Measurements from ENCODE around the gene UBE2H. TPM values are rescaled to one million over a fixed set of nuclear protein-coding genes. Genes with fewer than 3 reads are reported as not detected.
"Not testable (repeated sequence)": the region's sequence is repeated elsewhere in the genome, so short reads cannot be mapped to it uniquely, and the experiment has no call there.

Gene UBE2H
- total RNA-seq, 1 donor from 2014 or later = 121 TPM

DNA sequence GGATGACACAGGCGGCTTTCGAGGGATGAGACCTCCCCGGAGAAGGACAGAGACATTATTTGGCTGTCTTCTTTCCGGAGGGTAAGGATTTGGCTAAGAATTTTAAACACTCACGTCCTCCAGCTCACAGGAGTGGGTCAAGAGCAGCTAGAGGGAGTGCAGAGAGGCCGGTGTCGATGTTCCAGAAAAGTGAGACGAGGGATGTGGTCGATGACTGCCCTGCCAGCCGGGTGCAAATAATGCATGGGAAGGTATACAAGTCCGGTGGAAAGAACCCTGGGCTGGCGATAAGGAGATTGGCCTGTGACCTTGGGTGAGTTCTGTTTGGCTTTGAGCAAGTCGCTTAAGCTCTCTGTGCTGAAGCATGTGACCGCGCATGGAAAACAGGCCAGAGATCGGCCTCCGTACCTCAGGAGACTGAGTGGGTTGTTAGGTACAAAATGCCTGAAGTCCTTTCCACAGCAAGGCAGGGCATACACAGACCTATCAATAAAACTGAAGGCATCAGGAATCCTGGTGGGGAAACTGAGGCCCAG is 149.1 kb downstream of the UBE2H start:
- ATAC-seq = no peak
- intact Hi-C loops (cut with micrococcal nuclease) = no loop called here

GRCh38 chr7:129801882-129802281 is 150.9 kb downstream of the UBE2H start:
- intact Hi-C loops (cut with micrococcal nuclease) = no loop called here
- DNase-seq = no peak
- no peak for ATAC-seq

More for the DNA sequence above, 149.1 kb downstream of the UBE2H start:
- DNase-seq = no peak

DNA sequence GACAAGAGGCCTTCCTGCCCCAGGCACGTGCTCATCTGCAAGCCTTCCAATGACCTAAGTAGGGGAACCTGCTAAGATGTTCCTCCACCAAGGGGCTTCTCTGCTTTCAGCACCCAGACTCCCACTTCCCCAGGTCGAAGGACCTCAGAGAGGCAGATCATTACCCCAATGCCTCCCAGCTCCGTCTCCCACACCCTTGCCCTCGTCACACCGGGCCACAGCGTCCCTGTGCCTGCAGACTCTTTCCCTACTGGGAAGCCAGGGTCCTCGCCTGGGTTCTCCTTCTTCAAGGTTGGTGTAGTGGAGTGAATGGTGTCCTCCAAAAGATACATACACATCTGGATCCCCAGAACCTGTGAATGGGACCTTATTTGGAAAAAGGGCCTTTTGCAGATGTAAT is 151.9 kb downstream of the UBE2H start:
- ATAC-seq (no peak), DNase-seq (no peak)
- intact Hi-C loops (cut with micrococcal nuclease) = no loop called here

DNA sequence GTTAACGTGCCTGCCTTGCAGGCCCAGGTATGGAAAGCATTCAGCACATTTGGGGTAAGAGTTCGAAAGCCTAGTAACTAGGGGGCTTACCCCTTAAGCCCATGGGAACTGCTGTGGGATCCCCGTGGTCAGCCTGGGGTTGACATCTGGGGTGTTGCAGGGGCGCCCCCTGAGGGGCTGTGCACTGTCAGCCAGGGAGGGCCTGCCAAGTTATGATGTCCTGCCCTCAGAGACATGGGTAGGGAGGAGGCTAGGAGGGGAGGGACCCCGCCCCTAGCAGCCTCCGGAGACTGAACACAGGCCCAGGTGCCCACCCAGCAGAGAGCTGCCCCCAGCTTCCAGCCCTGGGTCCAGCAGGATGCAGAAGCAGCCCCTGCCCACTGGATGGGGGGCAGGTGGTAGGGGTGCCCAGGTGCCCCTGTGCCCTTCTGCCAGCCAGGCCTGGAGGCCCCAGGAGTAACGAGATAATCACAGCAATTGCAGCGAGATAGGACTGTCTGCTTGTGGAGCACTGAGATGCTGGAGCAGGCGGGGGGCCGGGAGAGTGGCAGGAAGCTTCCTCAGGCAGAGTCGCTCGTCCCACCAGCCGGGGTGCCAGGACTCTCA is 153.3 kb downstream of the UBE2H start:
- no peak for ATAC-seq
- DNase-seq = no peak
- intact Hi-C loops (cut with micrococcal nuclease) = no loop called here

DNA sequence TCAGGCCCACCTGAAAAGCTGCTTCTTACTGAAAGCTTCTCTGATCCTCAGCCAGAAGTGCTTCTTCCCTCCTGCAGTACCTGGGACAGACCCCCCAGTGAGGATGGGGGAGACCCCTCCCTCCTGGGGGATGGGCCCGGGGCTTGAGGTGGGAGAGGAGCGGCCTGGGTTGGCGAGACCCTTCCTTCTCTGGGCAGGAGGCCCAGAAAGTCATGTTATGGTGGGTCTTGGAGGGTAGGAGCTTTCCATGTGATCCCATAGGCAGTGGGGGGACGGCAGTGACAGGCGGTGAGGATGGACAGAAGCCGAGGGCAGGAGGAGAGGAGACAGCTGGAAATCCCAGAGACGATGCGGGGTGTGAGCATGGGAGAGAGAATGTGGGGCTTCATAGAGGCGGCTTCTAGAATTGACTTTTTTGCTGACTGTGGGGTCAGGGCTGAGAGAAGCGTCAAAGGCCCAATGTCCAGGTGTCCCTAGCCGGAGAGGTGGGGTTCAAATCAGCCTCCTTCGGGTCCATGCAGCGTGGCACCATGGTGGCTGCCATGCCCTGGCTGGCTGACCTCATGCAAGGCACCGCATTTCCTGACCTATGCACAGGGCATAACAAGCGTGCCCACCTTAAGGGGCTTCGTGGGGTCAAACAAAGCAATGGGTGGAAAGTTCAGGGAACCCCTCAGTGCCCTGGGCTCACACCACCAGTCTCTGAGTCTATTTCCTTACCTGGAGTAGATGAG is 154.0 kb downstream of the UBE2H start:
- intact Hi-C loops (cut with micrococcal nuclease) = no loop called here
- DNase-seq (no peak), ATAC-seq (no peak)

- intact Hi-C loops (cut with micrococcal nuclease) = no loop called here
- no peak for ATAC-seq
- no peak for DNase-seq
Observed at GRCh38 chr7:129797214-129797789, 155.5 kb downstream of the UBE2H start.

- DNase-seq (no peak), ATAC-seq (no peak)
- intact Hi-C loops (cut with micrococcal nuclease) = no loop called here
Observed at GRCh38 chr7:129796186-129796775, 156.5 kb downstream of the UBE2H start.

GRCh38 chr7:129794461-129794860 is 158.3 kb downstream of the UBE2H start:
- DNase-seq; intact Hi-C loops (cut with micrococcal nuclease); ATAC-seq: not testable (repeated sequence)

DNA sequence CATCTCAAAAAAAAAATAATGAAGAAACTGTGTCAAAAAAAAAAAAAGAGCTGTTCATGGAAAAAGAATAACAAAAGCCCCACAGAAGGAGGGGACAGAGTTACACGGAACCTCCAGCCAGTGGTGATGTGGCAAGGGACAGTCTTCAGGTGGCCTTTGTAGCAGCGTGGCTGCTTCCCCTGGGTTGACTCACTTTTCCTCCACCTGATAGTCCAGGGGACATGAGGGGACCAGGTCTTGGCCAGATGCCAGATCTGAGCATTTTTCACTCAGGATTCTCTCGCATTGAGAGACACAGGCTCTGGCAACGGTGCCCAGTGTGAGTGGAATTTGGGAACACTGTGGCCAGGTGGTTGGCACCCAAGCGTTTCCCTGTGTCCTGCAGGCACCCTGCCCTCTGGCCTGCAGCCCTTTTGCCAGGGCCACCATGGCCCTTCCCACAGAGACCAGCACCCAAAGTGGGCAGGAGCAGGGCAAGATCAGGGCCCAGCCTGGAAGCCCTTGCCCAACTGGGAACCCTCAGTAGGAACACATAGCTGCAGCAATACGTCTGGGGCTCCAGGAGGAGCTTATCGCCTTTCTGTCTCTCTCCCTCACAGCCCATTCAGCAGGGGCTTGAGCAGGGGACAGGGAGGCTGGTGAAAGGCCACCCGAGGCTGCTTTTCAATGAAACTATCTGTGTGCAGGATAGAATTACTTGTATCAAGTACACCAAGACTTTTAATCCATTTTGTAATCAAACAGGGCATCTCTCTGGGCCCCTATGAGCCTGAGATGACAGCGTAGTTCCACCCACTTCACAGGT is 159.1 kb downstream of the UBE2H start:
- ATAC-seq = no peak
- no peak for DNase-seq

DNA sequence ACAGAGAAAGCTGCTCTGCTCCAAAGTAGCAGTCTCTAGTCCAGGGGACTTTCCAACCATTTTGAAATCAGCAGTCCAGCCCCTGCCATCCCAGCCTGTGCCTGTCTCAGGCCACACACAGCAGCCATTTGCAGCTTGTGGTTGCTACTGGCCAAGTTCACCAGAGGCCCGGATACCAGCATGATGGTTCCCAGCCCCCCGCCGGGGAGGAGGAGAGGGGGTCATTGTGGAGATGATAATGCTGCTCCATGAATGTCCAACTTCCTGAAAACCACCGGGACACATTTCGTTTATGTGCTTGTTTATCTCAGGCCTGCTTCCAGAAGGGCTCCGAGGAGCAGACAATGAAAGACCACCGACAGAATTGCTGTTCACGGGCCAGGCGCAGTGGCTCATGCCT is 160.0 kb downstream of the UBE2H start:
- ATAC-seq (no peak), DNase-seq (no peak)
- intact Hi-C loops (cut with micrococcal nuclease) = no loop called here

More for the DNA sequence above, 159.1 kb downstream of the UBE2H start:
- intact Hi-C loops (cut with micrococcal nuclease) = no loop called here

DNA sequence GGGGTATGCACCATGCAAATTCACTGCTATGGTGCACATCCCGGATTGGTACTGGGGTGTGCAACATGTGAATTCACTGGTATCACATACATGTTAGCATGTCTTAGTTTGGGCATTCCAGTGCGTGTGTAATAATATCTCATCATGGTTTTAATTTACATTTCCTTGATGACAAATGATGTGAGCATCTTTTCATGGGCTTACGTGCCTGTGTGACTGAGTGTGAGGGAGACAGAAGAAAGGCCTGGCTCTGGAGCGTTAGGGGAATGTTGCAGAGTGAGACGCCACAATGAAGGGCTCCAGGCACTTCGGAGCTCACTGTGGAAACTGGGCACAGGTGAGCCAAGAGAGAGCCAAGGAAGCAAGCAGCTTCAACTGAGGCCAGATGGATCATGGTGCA is 162.6 kb downstream of the UBE2H start:
- ATAC-seq (no peak), DNase-seq (no peak)
- intact Hi-C loops (cut with micrococcal nuclease) = no loop called here

DNA sequence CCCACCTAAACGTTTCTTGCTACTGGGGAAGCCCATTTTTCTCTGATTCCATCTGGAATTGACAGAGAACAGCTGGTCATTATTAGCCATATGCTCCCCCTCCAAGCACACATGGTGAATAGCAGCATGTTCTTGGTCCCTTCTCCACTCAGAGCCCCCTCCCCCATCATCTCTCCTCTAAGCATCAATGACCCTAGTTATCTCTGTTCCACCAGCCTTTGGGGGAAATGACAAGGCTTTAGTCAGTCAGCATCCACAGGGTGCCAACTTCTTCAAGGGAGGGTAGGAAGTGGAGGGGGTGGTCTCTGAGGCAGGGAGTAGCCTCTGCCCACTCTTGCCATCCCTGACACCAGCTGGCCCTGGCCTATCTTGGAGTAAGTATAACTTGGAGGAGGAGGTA is 163.1 kb downstream of the UBE2H start:
- intact Hi-C loops (cut with micrococcal nuclease) = no loop called here
- no peak for DNase-seq
- ATAC-seq = no peak

DNA sequence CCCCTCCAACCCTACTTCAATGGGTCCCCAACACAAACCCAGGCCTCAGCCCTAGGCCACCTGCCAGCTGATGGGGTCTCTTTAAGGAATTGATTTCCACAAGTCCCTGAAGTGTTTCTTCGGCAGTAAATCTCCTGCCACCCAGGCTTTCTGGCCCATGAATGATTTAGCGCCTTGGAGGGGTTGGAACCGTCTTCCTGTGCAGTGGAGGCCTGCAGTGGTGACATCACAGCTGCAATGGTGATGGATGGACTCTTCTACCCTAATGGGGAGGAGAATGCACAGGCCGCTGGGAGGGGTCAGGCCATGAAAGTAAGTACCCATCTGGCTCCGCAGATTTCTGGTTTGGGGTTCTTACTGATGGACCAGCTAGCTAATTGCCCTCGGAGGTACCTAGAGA is 163.8 kb downstream of the UBE2H start:
- DNase-seq (no peak), ATAC-seq (no peak)
- intact Hi-C loops (cut with micrococcal nuclease) = no loop called here

DNA sequence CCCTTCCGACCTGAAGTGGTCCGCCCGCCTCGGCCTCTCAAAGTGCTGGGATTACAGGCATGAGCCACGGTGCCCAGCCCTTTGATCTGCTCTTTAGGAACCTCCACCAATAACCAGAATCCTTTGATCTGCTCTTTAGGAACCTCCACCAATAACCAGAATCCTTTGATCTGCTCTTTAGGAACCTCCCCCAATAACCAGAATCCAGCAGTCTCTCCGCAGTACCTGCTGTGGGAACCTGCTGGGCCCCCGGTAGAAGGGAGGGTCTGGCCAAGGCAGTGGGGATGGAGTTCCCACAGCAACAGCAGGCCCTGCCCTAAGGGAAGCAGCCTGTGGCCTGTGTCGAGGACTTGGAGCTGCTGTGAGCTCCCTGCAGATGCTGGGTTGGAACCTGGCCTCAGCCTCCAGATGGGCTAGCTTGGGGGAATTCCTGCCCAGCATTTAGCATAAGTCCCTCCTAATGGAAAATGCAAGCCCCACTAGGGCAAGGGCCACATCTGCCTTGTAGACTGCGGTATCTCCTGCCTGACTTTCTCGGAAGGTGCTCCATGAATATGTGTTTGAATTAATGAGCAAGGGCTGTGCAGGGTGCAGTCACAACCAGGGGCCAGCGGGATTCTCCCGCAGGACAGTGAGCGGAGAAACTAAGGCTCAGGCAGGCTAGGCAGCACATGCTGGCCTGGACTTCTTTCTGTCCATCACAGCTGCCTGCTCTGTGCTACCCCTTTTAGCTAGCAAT is 165.8 kb downstream of the UBE2H start:
- DNase-seq (no peak), ATAC-seq (no peak)
- intact Hi-C loops (cut with micrococcal nuclease) = no loop called here

DNA sequence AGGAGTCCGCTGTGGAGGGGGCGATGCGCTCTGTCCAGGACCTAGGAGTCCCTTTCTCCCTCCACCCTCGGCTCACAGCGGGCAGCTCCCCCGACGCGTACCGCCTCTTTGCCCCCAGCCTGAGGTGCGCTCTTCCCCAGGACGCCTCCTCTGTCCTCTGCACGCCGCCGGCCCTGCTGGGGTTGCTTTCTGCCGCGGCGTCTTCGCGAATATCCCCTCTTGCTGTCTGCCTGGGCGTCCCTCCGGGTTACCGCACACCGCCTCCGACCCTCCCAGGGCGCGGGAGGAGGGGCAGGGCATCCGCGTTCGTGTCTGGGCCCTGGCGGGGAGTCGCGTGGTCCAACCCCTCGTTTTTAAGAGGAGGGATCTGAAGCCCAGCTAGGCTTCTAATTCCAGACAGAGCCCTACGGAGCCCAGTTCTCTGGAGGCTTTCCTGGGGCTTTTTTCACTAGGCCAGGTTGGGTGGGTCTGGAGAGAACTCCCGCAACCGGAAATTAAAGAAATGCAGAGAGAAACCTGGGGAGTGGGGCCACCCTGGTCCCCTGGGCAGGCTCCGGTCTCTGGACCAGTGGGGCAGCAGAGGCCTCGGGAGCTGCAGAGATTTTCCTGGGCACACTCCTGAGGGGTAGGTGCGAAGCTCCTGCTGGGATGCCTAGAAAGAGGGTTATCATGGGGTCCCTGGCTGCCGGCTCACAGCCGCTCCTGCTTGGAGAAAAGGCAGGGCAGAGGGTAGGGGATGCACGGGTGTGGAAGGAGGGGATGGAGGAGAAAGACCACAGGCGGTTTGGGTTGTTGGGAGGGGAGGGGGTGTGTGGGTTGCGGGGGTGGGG is 166.9 kb downstream of the UBE2H start:
- intact Hi-C loops (cut with micrococcal nuclease) = no loop called here
- ATAC-seq = no peak
- no peak for DNase-seq

DNA sequence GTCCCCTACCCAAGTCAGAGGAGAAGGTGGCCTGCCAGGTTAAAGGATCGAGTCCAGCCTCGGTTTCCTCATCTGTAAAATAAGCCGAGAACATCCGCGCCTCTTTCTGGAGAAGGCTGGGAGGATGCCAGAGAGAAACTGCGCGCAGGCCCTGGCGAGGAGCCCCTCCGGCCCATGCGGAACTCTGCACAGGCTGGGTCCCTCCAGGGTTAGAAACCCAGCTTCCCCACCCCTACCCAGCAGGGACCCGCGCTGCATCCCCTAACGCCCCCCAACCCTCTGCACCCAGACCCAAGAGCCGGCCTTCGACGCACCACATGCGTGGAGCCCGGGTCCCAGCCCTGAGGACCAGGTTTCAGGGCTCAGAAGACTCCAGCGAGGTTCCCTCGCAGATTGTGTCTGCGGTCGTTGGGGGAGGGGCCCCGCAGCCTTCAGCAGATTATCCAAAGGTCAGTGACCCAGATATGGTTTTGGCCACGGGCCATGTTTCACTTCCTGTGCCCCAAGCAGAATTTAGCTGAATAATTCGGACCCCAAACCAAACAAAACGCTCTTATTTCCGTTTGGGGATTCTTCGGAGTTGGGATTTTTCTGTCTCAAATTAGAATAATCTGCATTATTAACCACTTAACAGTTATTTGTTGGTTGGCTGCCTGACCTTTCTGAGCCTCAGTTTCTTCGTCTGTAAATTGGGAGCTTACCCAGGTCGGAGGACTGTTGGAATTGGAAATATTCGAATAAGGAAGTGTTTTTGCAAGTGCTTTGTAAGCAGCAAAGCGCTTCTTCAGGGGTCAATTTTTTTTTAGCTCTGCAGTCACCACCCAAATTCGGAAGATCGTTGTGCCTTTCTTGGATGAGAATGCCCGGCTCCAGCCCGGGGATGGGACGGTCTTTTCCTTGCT is 167.7 kb downstream of the UBE2H start:
- DNase-seq = peak; percentile 52
- intact Hi-C loops (cut with micrococcal nuclease) = no loop called here

GRCh38 chr7:129784437-129784782 is 168.3 kb downstream of the UBE2H start:
- ATAC-seq (no peak), DNase-seq (no peak)
- intact Hi-C loops (cut with micrococcal nuclease) = no loop called here

More for the DNA sequence above, 167.7 kb downstream of the UBE2H start:
- no peak for ATAC-seq
